ENCODE results near the gene AXIN1.
"Not testable (repeated sequence)": the region's sequence is repeated elsewhere in the genome, so short reads cannot be mapped to it uniquely, and the experiment has no call there.

The AXIN1 gene

GRCh38 chr16:261031-261691 is 91.4 kb downstream of the AXIN1 start:
- Histone ChIP-seq H3K4me3 (ENCODE audit: insufficient read depth, low read depth, low read length) (no peak overlapping the region), H3K36me3 (ENCODE audit: control insufficient read depth, insufficient read depth, low read length) (peaks cover 20% of the 10 kb centered on the region), H3K4me1 (ENCODE audit: control insufficient read depth, insufficient read depth, low read length) (no peaks in the 10 kb centered on the region), H3K27ac (ENCODE audit: insufficient read depth, low read depth, low read length, poor library complexity, severe bottlenecking) (no peak overlapping the region), H3K27me3 (ENCODE audit: control insufficient read depth, insufficient read depth, low read length, poor library complexity, severe bottlenecking) (no peaks in the 10 kb centered on the region), H3K9me3 (ENCODE audit: control insufficient read depth, low read length) (no peaks in the 10 kb centered on the region)
- 96% methylated on average over 28 of the region's 28 CpGs for WGBS, 2 experiments

- WGBS, 2 experiments: 96 to 97% methylated on average over 19 of the region's 19 CpGs
- no peaks in the 10 kb centered on the region for H3K9me3 ChIP-seq (ENCODE audit: control insufficient read depth, low read length)
- peaks cover 20% of the 10 kb centered on the region for H3K36me3 ChIP-seq (ENCODE audit: control insufficient read depth, insufficient read depth, low read length)
- no peaks in the 10 kb centered on the region for H3K4me1 ChIP-seq (ENCODE audit: control insufficient read depth, insufficient read depth, low read length)
- H3K27me3 ChIP-seq (ENCODE audit: control insufficient read depth, insufficient read depth, low read length, poor library complexity, severe bottlenecking): no peaks in the 10 kb centered on the region
- H3K27ac ChIP-seq (ENCODE audit: insufficient read depth, low read depth, low read length, poor library complexity, severe bottlenecking): no peak overlapping the region
- H3K4me3 ChIP-seq (ENCODE audit: insufficient read depth, low read depth, low read length): no peak overlapping the region
These were observed 92.2 kb downstream of the AXIN1 start for GRCh38 chr16:260326-260725.

GRCh38 chr16:259814-260253 is 92.7 kb downstream of the AXIN1 start:
- no peaks in the 10 kb centered on the region for H3K4me1 ChIP-seq (ENCODE audit: control insufficient read depth, insufficient read depth, low read length)
- peaks cover 17% of the 10 kb centered on the region for H3K36me3 ChIP-seq (ENCODE audit: control insufficient read depth, insufficient read depth, low read length)
- no peaks in the 10 kb centered on the region for H3K9me3 ChIP-seq (ENCODE audit: control insufficient read depth, low read length)
- WGBS, 2 experiments: 91 to 92% methylated on average over 13 of the region's 13 CpGs
- H3K27ac ChIP-seq (ENCODE audit: insufficient read depth, low read depth, low read length, poor library complexity, severe bottlenecking): no peak overlapping the region
- no peak overlapping the region for H3K4me3 ChIP-seq (ENCODE audit: insufficient read depth, low read depth, low read length)
- no peaks in the 10 kb centered on the region for H3K27me3 ChIP-seq (ENCODE audit: control insufficient read depth, insufficient read depth, low read length, poor library complexity, severe bottlenecking)

- no peaks in the 10 kb centered on the region for H3K4me1 ChIP-seq (ENCODE audit: control insufficient read depth, insufficient read depth, low read length)
- no peak overlapping the region for H3K4me3 ChIP-seq (ENCODE audit: insufficient read depth, low read depth, low read length)
- peaks cover 17% of the 10 kb centered on the region for H3K36me3 ChIP-seq (ENCODE audit: control insufficient read depth, insufficient read depth, low read length)
- H3K27me3 ChIP-seq (ENCODE audit: control insufficient read depth, insufficient read depth, low read length, poor library complexity, severe bottlenecking): no peaks in the 10 kb centered on the region
- no peaks in the 10 kb centered on the region for H3K9me3 ChIP-seq (ENCODE audit: control insufficient read depth, low read length)
- no peak overlapping the region for H3K27ac ChIP-seq (ENCODE audit: insufficient read depth, low read depth, low read length, poor library complexity, severe bottlenecking)
- WGBS, 2 experiments: 94 to 96% methylated on average over 9 to 10 of the region's 10 CpGs
These were observed 93.3 kb downstream of the AXIN1 start for GRCh38 chr16:259226-259625.

GRCh38 chr16:258091-258490 is 94.4 kb downstream of the AXIN1 start:
- H3K27ac ChIP-seq (ENCODE audit: insufficient read depth, low read depth, low read length, poor library complexity, severe bottlenecking); H3K4me3 ChIP-seq (ENCODE audit: insufficient read depth, low read depth, low read length); H3K27me3 ChIP-seq (ENCODE audit: control insufficient read depth, insufficient read depth, low read length, poor library complexity, severe bottlenecking); H3K9me3 ChIP-seq (ENCODE audit: control insufficient read depth, low read length); H3K4me1 ChIP-seq (ENCODE audit: control insufficient read depth, insufficient read depth, low read length): not testable (repeated sequence)
- H3K36me3 ChIP-seq (ENCODE audit: control insufficient read depth, insufficient read depth, low read length): peaks cover 12% of the 10 kb centered on the region
- WGBS, 2 experiments: 96 to 100% methylated on average over 8 of the region's 13 CpGs

GRCh38 chr16:255183-255582 is 97.3 kb downstream of the AXIN1 start:
- WGBS, 2 experiments: 95 to 96% methylated on average over 6 of the region's 6 CpGs
- Histone ChIP-seq H3K36me3 (ENCODE audit: control insufficient read depth, insufficient read depth, low read length) (peaks cover 2% of the 10 kb centered on the region), H3K4me1 (ENCODE audit: control insufficient read depth, insufficient read depth, low read length) (no peaks in the 10 kb centered on the region), H3K9me3 (ENCODE audit: control insufficient read depth, low read length) (no peaks in the 10 kb centered on the region), H3K27me3 (ENCODE audit: control insufficient read depth, insufficient read depth, low read length, poor library complexity, severe bottlenecking) (no peaks in the 10 kb centered on the region), H3K4me3 (ENCODE audit: insufficient read depth, low read depth, low read length) (no peak overlapping the region), H3K27ac (ENCODE audit: insufficient read depth, low read depth, low read length, poor library complexity, severe bottlenecking) (no peak overlapping the region)

- H3K4me1 ChIP-seq (ENCODE audit: control insufficient read depth, insufficient read depth, low read length): no peaks in the 10 kb centered on the region
- no peaks in the 10 kb centered on the region for H3K27me3 ChIP-seq (ENCODE audit: control insufficient read depth, insufficient read depth, low read length, poor library complexity, severe bottlenecking)
- peaks cover 2% of the 10 kb centered on the region for H3K36me3 ChIP-seq (ENCODE audit: control insufficient read depth, insufficient read depth, low read length)
- H3K9me3 ChIP-seq (ENCODE audit: control insufficient read depth, low read length): no peaks in the 10 kb centered on the region
- no peak overlapping the region for H3K27ac ChIP-seq (ENCODE audit: insufficient read depth, low read depth, low read length, poor library complexity, severe bottlenecking)
- H3K4me3 ChIP-seq (ENCODE audit: insufficient read depth, low read depth, low read length): no peak overlapping the region
- 94 to 95% methylated on average over 25 of the region's 25 CpGs for WGBS, 2 experiments
These were observed 98.1 kb downstream of the AXIN1 start for GRCh38 chr16:254461-254860.

GRCh38 chr16:253833-254232 is 98.7 kb downstream of the AXIN1 start:
- Histone ChIP-seq H3K27ac (ENCODE audit: insufficient read depth, low read depth, low read length, poor library complexity, severe bottlenecking) (no peak overlapping the region), H3K4me3 (ENCODE audit: insufficient read depth, low read depth, low read length) (no peak overlapping the region), H3K27me3 (ENCODE audit: control insufficient read depth, insufficient read depth, low read length, poor library complexity, severe bottlenecking) (no peaks in the 10 kb centered on the region), H3K36me3 (ENCODE audit: control insufficient read depth, insufficient read depth, low read length) (peaks cover 2% of the 10 kb centered on the region), H3K4me1 (ENCODE audit: control insufficient read depth, insufficient read depth, low read length) (no peaks in the 10 kb centered on the region), H3K9me3 (ENCODE audit: control insufficient read depth, low read length) (no peaks in the 10 kb centered on the region)
- 92 to 95% methylated on average over 6 of the region's 6 CpGs for WGBS, 2 experiments

- Histone ChIP-seq H3K27ac (ENCODE audit: insufficient read depth, low read depth, low read length, poor library complexity, severe bottlenecking) (no peak overlapping the region), H3K4me1 (ENCODE audit: control insufficient read depth, insufficient read depth, low read length) (no peaks in the 10 kb centered on the region)
- 94 to 96% methylated on average over 28 to 30 of the region's 30 CpGs for WGBS, 2 experiments
These were observed 99.9 kb downstream of the AXIN1 start for GRCh38 chr16:252366-253337.

GRCh38 chr16:249431-249830 is 103.1 kb downstream of the AXIN1 start:
- WGBS, 2 experiments: 93 to 95% methylated on average over 12 of the region's 12 CpGs
- Histone ChIP-seq H3K27ac (ENCODE audit: insufficient read depth, low read depth, low read length, poor library complexity, severe bottlenecking) (no peak overlapping the region), H3K4me3 (ENCODE audit: insufficient read depth, low read depth, low read length) (no peak overlapping the region)

More at GRCh38 chr16:252366-253337, 99.9 kb downstream of the AXIN1 start:
- Histone ChIP-seq H3K27me3 (ENCODE audit: control insufficient read depth, insufficient read depth, low read length, poor library complexity, severe bottlenecking) (no peaks in the 10 kb centered on the region), H3K4me3 (ENCODE audit: insufficient read depth, low read depth, low read length) (no peak overlapping the region), H3K36me3 (ENCODE audit: control insufficient read depth, insufficient read depth, low read length) (peaks cover 2% of the 10 kb centered on the region), H3K9me3 (ENCODE audit: control insufficient read depth, low read length) (no peaks in the 10 kb centered on the region)

More at GRCh38 chr16:249431-249830, 103.1 kb downstream of the AXIN1 start:
- Histone ChIP-seq H3K36me3 (ENCODE audit: control insufficient read depth, insufficient read depth, low read length) (no peaks in the 10 kb centered on the region), H3K27me3 (ENCODE audit: control insufficient read depth, insufficient read depth, low read length, poor library complexity, severe bottlenecking) (no peaks in the 10 kb centered on the region), H3K9me3 (ENCODE audit: control insufficient read depth, low read length) (no peaks in the 10 kb centered on the region), H3K4me1 (ENCODE audit: control insufficient read depth, insufficient read depth, low read length) (no peaks in the 10 kb centered on the region)
